Keratinocyte (primary cell): Measurements from ENCODE around the gene WRAP73. TPM values are rescaled to one million over a fixed set of nuclear protein-coding genes. Genes with fewer than 3 reads are reported as not detected.

Experiments used
- DNase-seq: peaks from one replicate; pipeline ENCODE4 v3.0.0-alpha.2; 2011; ENCODE audit warnings: low read depth, missing footprints, low spot score
- FAIRE-seq: peaks from 2 replicates; lab custom pipeline; 2011; peaks lifted over from hg19 to GRCh38; lab: Jason Lieb, UNC
- H2AFZ ChIP-seq: 2 replicates; pipeline ENCODE4 v1.6.0; 2012; ENCODE audit warnings: low read length, control low read depth, inconsistent platforms; ENCODE audit not compliant: control insufficient read depth
- H3K27ac ChIP-seq: 2 replicates; pipeline ENCODE4 v1.5.1; 2011; ENCODE audit warnings: low read length; ENCODE audit not compliant: control insufficient read depth, insufficient read depth
- H3K27me3 ChIP-seq: 3 replicates; pipeline ENCODE4 v1.6.0; 2011; ENCODE audit warnings: low read length; ENCODE audit not compliant: control insufficient read depth, insufficient read depth; ENCODE audit errors: extremely low read depth
- H3K36me3 ChIP-seq, 2 experiments: 2 replicates in 1 of 2; 3 replicates in 1 of 2; pipeline ENCODE4 v1.5.1; 2011; ENCODE audit warnings: low read length in 2 of 2, mild to moderate bottlenecking in 1 of 2; ENCODE audit not compliant: control insufficient read depth in 2 of 2, insufficient read depth in 2 of 2; ENCODE audit errors: extremely low read depth in 1 of 2
- H3K4me1 ChIP-seq: 3 replicates; pipeline ENCODE4 v1.5.1; 2011; ENCODE audit warnings: low read length; ENCODE audit not compliant: control insufficient read depth, insufficient read depth; ENCODE audit errors: extremely low read depth
- H3K4me2 ChIP-seq: 3 replicates; pipeline ENCODE4 v1.6.0; 2011; ENCODE audit warnings: low read depth, low read length; ENCODE audit not compliant: control insufficient read depth, insufficient read depth; ENCODE audit errors: extremely low read depth
- H3K4me3 ChIP-seq, 3 experiments: fragments of 200-600 bp in 1 of 3; sonication (generic) in 1 of 3; 2 replicates in 2 of 3; 3 replicates in 1 of 3; pipeline ENCODE4 v1.5.1; 2011 to 2016; ENCODE audit warnings: low read length in 3 of 3, mild to moderate bottlenecking in 3 of 3, control low read depth in 2 of 3, inconsistent platforms in 1 of 3, low read depth in 1 of 3, mixed read lengths in 1 of 3, mixed run types in 1 of 3, moderate library complexity in 1 of 3; ENCODE audit not compliant: control insufficient read depth in 2 of 3, insufficient read depth in 2 of 3; ENCODE audit errors: extremely low read depth in 1 of 3
- H3K79me2 ChIP-seq: 2 replicates; pipeline ENCODE4 v1.6.0; 2012; ENCODE audit warnings: low read length; ENCODE audit not compliant: control insufficient read depth, insufficient read depth
- H3K9ac ChIP-seq: 3 replicates; pipeline ENCODE4 v1.6.0; 2011; ENCODE audit warnings: low read length; ENCODE audit not compliant: control insufficient read depth, insufficient read depth; ENCODE audit errors: extremely low read depth
- H3K9me1 ChIP-seq: 3 replicates; pipeline ENCODE4 v1.6.0; 2011; ENCODE audit warnings: low read length; ENCODE audit not compliant: control insufficient read depth, insufficient read depth; ENCODE audit errors: extremely low read depth
- H3K9me3 ChIP-seq: 2 replicates; pipeline ENCODE4 v1.5.1; 2012; ENCODE audit warnings: low read depth, low read length; ENCODE audit not compliant: control insufficient read depth
- H4K20me1 ChIP-seq: 3 replicates; pipeline ENCODE4 v1.6.0; 2011; ENCODE audit warnings: low read length; ENCODE audit not compliant: control insufficient read depth, insufficient read depth; ENCODE audit errors: extremely low read depth
- CTCF ChIP-seq, 3 experiments: IDR thresholded peaks in 1 of 3; conservative IDR thresholded peaks in 1 of 3; optimal IDR thresholded peaks in 1 of 3; 2 replicates in 2 of 3; 3 replicates in 1 of 3; pipeline versions ENCODE3 to v1.5.1; 2011; ENCODE audit warnings: low read length in 3 of 3, mild to moderate bottlenecking in 3 of 3, moderate library complexity in 2 of 3, control low read depth in 1 of 3, inconsistent platforms in 1 of 3; ENCODE audit not compliant: insufficient read depth in 2 of 3; ENCODE audit errors: extremely low read depth in 1 of 3
- EZH2 ChIP-seq: IDR thresholded peaks from one replicate; pipeline ENCODE4 v1.6.1; 2012; ENCODE audit warnings: inconsistent platforms, mild to moderate bottlenecking, low read length, moderate library complexity
- dilution Hi-C: fragments of 300-500 bp; cut with MboI; formaldehyde crosslinking; loops from one replicate; pipeline ENCODE4 v1.7.0; 2020; ENCODE audit warnings: low sequenced_read_pairs; ENCODE audit not compliant: extremely low pct_ligation_motif_present
- polyA plus RNA-seq, 5 experiments: library from polyadenylated mRNA; depleted of rRNA in 3 of 5; stranded (reverse) in 3 of 5; stranded (forward) in 1 of 5; unstranded in 1 of 5; fragments of >200 nt; gene quantifications; 1 replicate in 1 of 5; 2 replicates in 3 of 5; 3 replicates in 1 of 5; pipeline versions ENCODE4 v1.2.1 to v1.2.3, GENCODE V29; 2011 to 2012; ENCODE audit warnings: missing spikeins in 2 of 5, low read depth in 1 of 5, low replicate concordance in 1 of 5

The WRAP73 gene
- polyA plus RNA-seq, 1 donor (not counting 4 experiments of a cell fraction or from before 2014, with no cell fraction given): 18.9 TPM

GRCh38 chr1:3690282-3691065, 40.6 kb upstream of the WRAP73 start:
- H2AFZ ChIP-seq: peak overlapping the region; percentile 82
- peak overlapping the region in 2 of 3 experiments; percentile 10 to 49 for H3K4me3 ChIP-seq
- peak overlapping the region; percentile 54 for H3K9ac ChIP-seq
- dilution Hi-C loops: no loop called here
- FAIRE-seq (peak; percentile 82), DNase-seq (peak; percentile 53)
- peak overlapping the region; percentile 74 for H3K4me2 ChIP-seq
- TF ChIP-seq EZH2 (no peak), CTCF (optimal IDR thresholded peaks at IDR 0.05 in 1 of 3, IDR thresholded peaks at IDR 0.05 in 1 of 3, conservative IDR thresholded peaks at IDR 0.05 in 1 of 3; ENCODE audit: extremely low read depth in 1 of 3, insufficient read depth in 2 of 3, low read length in 3 of 3) (no peak)
- H4K20me1 ChIP-seq: no peaks in the 10 kb centered on the region
- no peaks in the 10 kb centered on the region for H3K36me3 ChIP-seq
- no peaks in the 10 kb centered on the region for H3K27me3 ChIP-seq
- peak overlapping the region; percentile 43 for H3K27ac ChIP-seq
- H3K9me1 ChIP-seq: peaks cover 3% of the 10 kb centered on the region
- no peaks in the 10 kb centered on the region for H3K9me3 ChIP-seq
- no peaks in the 10 kb centered on the region for H3K79me2 ChIP-seq
- peaks cover 28% of the 10 kb centered on the region for H3K4me1 ChIP-seq

GRCh38 chr1:3689138-3689750, 39.3 kb upstream of the WRAP73 start:
- no peaks in the 10 kb centered on the region for H3K27me3 ChIP-seq
- no peaks in the 10 kb centered on the region for H4K20me1 ChIP-seq
- H2AFZ ChIP-seq: no peak overlapping the region
- TF ChIP-seq EZH2 (no peak), CTCF (optimal IDR thresholded peaks at IDR 0.05 in 1 of 3, IDR thresholded peaks at IDR 0.05 in 1 of 3, conservative IDR thresholded peaks at IDR 0.05 in 1 of 3; ENCODE audit: extremely low read depth in 1 of 3, insufficient read depth in 2 of 3, low read length in 3 of 3) (no peak)
- no peaks in the 10 kb centered on the region for H3K9me3 ChIP-seq
- peaks cover 39% of the 10 kb centered on the region for H3K4me1 ChIP-seq
- dilution Hi-C loops: no loop called here
- H3K27ac ChIP-seq: no peak overlapping the region
- no peaks in the 10 kb centered on the region for H3K36me3 ChIP-seq
- DNase-seq (no peak), FAIRE-seq (no peak)
- no peak overlapping the region for H3K4me2 ChIP-seq
- H3K9me1 ChIP-seq: peaks cover 5% of the 10 kb centered on the region
- no peak overlapping the region for H3K4me3 ChIP-seq
- no peaks in the 10 kb centered on the region for H3K79me2 ChIP-seq
- H3K9ac ChIP-seq: no peak overlapping the region
